ENCODE results near the gene RNF5.

GRCh38 chr6:32171234-32171633 lies 7.0 kb upstream of the RNF5 start:
- TF ChIP-seq CREB5 (CRISPR knock-in tag; IDR thresholded peaks at IDR 0.05; ENCODE audit: low read depth) (no peak), RARB (CRISPR knock-in tag; IDR thresholded peaks at IDR 0.05) (no peak), ZNF565 (CRISPR knock-in tag; conservative IDR thresholded peaks at IDR 0.05; ENCODE audit: low read depth) (no peak), CSRNP3 (CRISPR knock-in tag; IDR thresholded peaks at IDR 0.05) (no peak), TCF4 (CRISPR knock-in tag; IDR thresholded peaks at IDR 0.05; ENCODE audit: borderline replicate concordance) (no peak), OSR1 (CRISPR knock-in tag; IDR thresholded peaks at IDR 0.05) (no peak), ZNF8 (CRISPR knock-in tag; IDR thresholded peaks at IDR 0.05) (no peak), POU6F1 (CRISPR knock-in tag; IDR thresholded peaks at IDR 0.05; ENCODE audit: borderline replicate concordance, low read depth) (no peak)

Measured in SK-N-SH treated with all-trans-retinoic acid at 6 μM for 48 hours (cell line).